Measurements from ENCODE around the gene DDX50.
A peak's percentile ranks its signal among the peaks of the same experiment; 100 is the strongest.

DDX50 gene

DNA sequence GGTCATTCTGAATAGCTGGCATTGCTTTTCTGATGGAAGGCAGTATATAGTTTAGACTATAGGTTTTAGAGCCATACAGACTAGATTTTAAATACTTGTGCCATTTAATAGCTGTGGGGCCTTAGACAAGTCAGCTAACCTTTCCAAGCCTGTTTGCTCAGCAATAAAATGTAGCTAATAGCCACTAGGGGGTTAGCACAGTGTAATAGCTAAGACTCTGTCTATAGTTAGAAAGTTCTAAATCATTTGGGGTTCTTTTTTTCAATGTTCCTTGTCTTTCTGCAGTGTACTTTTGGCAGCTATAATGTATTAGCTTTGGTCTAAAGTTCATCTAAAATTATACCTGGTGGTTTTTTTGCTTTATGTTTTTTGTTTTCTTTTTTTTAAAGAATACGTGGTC, 80.0 kb downstream of the DDX50 start:
- peaks cover 47% of the 10 kb centered on the region for H3K36me3 ChIP-seq
- no peak for DNase-seq
- H3K27ac ChIP-seq: no peak overlapping the region
- no peak overlapping the region for H3K4me3 ChIP-seq (ENCODE audit: low read depth, low read length)
- H3K9me3 ChIP-seq (ENCODE audit: severe bottlenecking): no peaks in the 10 kb centered on the region
- H3K27me3 ChIP-seq (ENCODE audit: insufficient read depth, low read depth, severe bottlenecking): no peaks in the 10 kb centered on the region
- peak; percentile 16; the same call in 1 of the 2 replicates for TF ChIP-seq CTCF (IDR thresholded peaks at IDR 0.05; ENCODE audit: low read depth, low read length)

DNA sequence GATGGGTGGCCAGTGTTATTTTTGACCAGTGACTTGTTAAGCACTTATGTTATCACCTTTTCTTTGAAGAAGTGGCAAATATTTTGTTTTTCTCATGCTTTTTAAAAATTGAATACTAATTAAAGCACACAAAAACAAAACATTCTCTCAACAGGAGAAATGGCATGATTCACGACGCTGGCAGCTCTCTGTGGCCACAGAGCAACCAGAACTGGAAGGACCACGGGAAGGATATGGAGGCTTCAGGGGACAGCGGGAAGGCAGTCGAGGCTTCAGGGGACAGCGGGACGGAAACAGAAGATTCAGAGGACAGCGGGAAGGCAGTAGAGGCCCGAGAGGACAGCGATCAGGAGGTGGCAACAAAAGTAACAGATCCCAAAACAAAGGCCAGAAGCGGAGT, 81.3 kb downstream of the DDX50 start:
- no peaks in the 10 kb centered on the region for H3K27me3 ChIP-seq (ENCODE audit: insufficient read depth, low read depth, severe bottlenecking)
- H3K4me3 ChIP-seq (ENCODE audit: low read depth, low read length): no peak overlapping the region
- H3K27ac ChIP-seq: no peak overlapping the region
- no peak for DNase-seq
- H3K9me3 ChIP-seq (ENCODE audit: severe bottlenecking): no peaks in the 10 kb centered on the region
- H3K36me3 ChIP-seq: peaks cover 47% of the 10 kb centered on the region
- TF ChIP-seq CTCF (IDR thresholded peaks at IDR 0.05; ENCODE audit: low read depth, low read length): no peak

- no peaks in the 10 kb centered on the region for H3K27me3 ChIP-seq (ENCODE audit: insufficient read depth, low read depth, severe bottlenecking)
- TF ChIP-seq CTCF (IDR thresholded peaks at IDR 0.05; ENCODE audit: low read depth, low read length): no peak
- DNase-seq: no peak
- no peaks in the 10 kb centered on the region for H3K9me3 ChIP-seq (ENCODE audit: severe bottlenecking)
- peaks cover 27% of the 10 kb centered on the region for H3K36me3 ChIP-seq
- H3K4me3 ChIP-seq (ENCODE audit: low read depth, low read length): no peak overlapping the region
- no peak overlapping the region for H3K27ac ChIP-seq
Measured at GRCh38 chr10:68987611-68988010, 86.5 kb downstream of the DDX50 start.

GRCh38 chr10:68988530-68989316, 87.6 kb downstream of the DDX50 start, which contains the start of gene KIFBP:
Gene KIFBP (plus strand): TSS chr10:68988803. CDS start chr10:68988833, 30 bp downstream.
- Histone ChIP-seq H3K27me3 (ENCODE audit: insufficient read depth, low read depth, severe bottlenecking) (no peaks in the 10 kb centered on the region), H3K4me3 (ENCODE audit: low read depth, low read length) (peak within 1 kb of the TSS; percentile 91), H3K27ac (peak within 1 kb of the TSS; percentile 80), H3K36me3 (peaks cover 19% of the 10 kb centered on the region), H3K9me3 (ENCODE audit: severe bottlenecking) (no peaks in the 10 kb centered on the region)
- peak; percentile 96 for DNase-seq
- TF ChIP-seq CTCF (IDR thresholded peaks at IDR 0.05; ENCODE audit: low read depth, low read length): peak; percentile 66

- no peaks in the 10 kb centered on the region for H3K9me3 ChIP-seq (ENCODE audit: severe bottlenecking)
- H3K36me3 ChIP-seq: peaks cover 22% of the 10 kb centered on the region
- peak overlapping the region; percentile 80 for H3K27ac ChIP-seq
- H3K27me3 ChIP-seq (ENCODE audit: insufficient read depth, low read depth, severe bottlenecking): no peaks in the 10 kb centered on the region
- no peak for DNase-seq
- peak overlapping the region; percentile 91 for H3K4me3 ChIP-seq (ENCODE audit: low read depth, low read length)
- TF ChIP-seq CTCF (IDR thresholded peaks at IDR 0.05; ENCODE audit: low read depth, low read length): no peak
Measured at GRCh38 chr10:68989317-68989990, 88.3 kb downstream of the DDX50 start.

All from WERI-Rb-1 (cell line).